Stimulated activated CD8-positive, alpha-beta memory T cell treated with anti-CD3 and anti-CD28 coated beads, Interleukin-7, amount 100 ng/mL, for 48 hours (primary cell): Measurements from ENCODE around the gene SCRG1.

Experiments
- DNase-seq, 2 donors: peaks; one replicate each; pipeline ENCODE4 v3.0.0-alpha.2; 2020; ENCODE audit warnings: low read depth in 1 of 2; ENCODE audit errors: extremely low read depth in 1 of 2

Gene SCRG1

DNA sequence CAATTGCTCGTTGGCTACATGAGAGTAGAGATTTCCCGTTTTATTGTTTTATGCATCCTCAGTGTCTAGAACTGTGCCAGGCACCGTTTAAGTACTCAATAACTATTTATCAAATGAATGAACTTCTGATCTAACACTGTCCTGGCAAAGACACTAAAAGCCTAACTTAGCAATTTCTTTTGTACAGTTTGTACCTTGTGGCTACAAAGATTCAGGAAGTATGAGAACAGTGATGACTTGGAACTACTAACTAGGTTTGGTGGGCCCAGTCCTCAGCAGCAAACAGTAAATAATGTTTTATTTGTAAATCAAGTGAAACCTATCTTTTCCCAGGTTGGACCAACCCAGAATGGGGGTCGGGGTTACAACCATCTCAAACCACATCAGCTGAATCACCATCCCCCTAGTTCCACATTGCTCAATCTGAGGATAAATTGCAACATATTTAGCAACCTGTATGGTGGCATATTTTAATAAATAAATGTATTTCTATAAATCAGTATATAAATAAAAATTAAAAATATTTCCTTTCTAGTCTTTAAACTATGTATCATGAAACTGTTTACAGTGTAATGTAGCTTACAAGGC, 12.3 kb upstream of the SCRG1 start:
- no peak for DNase-seq

DNA sequence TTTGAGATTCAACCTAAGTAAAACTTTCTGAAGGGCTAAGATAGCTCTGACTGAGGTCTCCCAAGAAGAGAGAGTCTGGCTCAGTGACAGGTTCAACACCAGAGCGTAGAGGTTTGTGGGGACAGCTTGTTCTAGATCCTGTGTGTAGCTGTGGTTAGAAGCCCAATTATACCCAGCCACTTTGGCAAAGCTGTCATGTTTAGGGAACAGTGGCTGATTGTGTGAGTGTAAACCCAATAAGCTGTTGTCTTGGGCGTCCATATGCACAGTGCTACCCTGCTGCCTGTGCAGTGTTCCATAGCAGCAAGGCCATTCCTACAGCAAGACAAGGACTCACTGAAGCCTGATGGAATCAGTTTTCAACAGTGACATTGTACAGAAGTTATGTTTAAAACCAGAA, 11.2 kb upstream of the SCRG1 start:
- no peak for DNase-seq

DNA sequence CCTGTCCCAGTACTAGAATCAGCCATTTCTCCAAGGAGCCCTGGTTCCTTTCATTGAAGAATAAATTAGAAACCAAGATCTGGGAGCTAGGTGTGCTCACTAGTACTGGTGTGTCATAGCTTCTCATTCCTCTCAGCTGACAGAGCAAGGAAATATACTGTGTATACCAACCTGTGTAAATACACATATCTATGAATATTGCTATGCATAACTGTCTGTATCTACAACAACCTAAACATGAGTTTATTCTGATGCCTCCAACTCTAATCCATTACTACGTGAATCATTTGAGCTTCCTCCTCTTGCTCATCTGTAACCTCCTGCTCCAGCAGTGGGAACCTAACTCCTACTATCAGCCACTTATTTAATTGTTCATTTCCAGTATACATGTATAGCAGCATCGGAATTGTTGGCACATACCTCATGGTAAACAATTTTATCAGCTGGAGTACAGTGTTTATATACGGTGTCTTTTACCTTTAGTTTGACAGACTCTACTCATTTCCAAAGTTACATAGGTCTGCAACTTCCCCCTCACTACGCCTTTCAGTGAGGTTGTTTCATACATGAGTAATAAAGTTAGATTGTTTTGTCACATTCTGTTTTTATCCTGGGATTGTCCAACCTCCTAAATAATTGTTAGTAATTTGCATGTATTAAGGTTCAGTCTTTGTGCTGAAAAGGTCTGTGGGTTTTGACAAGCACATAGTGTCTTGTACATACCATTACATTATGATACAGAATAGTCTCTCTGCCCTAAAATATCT, 7.1 kb upstream of the SCRG1 start:
- no peak for DNase-seq

DNA sequence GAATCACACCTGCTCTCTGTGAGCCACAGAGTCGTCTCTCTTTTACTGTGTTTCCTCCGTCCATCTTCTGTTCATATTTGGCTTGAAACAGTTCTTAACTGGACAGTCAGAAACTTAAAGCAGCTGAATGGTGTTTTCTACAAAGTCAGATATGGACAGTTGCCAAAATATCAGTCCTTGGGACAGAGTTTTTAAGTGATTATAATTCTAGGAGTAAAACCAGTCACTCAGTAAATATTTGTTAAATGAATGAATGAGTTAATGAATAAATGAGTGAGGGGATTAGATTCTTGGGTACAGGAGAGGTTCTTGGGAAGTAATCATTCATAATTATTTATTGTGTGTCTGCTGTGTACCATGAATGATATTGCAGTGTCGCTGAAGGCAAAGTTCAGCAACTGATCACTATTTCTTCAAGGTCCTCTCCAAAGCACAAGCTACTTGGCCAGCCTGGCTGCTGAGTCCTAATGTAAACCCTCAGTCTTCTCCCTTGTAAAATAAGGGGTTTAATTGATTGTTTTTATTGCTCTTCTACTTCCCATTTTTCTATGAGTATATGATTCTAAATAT, 5.5 kb upstream of the SCRG1 start:
- no peak for DNase-seq

DNA sequence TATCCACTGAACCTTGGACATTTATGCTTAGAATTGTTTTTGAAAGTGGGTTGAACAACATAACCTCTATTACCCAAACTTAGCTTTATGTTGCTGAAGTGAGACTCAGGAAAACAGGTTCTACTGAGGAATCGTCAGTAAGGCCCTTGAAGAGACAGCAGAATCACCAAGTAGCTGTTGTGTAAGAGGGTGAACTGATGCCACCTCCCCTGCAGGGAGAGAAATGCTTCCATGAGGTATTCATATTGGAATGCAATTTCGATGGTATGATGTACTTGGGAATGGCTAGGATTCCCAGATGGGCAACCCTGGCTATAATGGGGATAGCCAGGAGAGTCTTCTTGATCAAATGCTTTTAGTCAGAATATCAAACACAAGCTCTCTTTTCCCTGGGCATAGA, 4.1 kb upstream of the SCRG1 start:
- no peak for DNase-seq

DNA sequence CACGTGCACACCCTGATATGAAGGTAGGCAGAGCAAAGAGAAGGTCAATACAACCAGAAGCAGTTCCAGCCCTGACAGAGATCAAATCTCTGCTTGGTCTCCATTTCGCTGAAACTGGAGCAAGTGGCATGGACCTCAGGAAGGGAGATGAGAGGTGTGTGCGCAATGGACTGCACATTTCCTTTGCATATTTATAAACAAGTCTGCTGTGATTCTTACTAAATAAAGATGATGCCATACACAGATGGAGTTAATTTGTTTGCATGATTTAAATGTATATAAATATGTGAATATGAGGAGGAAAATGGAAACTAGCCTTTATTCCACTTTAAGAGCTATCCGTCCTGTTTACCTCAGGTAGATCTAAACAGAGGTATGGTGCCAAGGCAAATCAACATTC, 2.1 kb upstream of the SCRG1 start:
- DNase-seq, result no peak

DNA sequence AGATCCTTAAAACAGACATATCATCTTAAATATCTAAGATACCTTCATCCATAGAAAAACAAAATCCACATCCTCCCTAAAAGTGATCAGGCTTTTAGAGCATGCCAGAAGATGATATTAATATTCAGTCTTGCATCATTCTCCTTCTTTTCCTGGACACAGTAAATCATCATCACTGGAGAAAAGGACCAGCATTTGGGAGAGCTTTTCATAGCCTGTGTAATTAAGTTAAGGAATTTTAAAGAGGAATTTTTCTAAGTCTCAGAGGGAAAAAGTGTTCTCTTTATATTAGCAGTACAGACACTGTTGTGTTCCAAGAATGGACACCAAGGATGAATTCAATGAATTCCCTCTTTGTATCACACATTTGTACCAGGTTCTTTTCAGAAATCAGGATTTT, 696 bp downstream of the SCRG1 start:
- DNase-seq, result no peak

DNA sequence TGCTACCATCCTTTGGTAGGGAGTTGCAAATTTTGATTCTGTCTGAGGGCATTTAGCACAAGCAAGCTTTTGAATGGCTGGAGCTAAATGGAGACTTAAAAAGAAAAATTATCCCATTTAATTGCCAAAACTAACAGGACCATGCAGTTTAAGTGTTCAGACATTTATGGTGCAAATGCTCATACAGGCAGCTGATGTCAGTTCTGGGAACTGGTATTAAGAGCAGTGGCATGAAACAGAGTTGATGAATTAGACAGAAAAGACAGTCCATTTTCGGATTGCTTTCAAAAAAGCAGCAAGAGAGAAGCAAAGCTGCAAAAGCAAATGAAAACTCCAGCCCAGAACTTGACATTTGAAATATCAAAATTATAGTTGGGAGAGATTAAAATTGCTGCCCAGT, 1.3 kb downstream of the SCRG1 start:
- DNase-seq, result no peak

DNA sequence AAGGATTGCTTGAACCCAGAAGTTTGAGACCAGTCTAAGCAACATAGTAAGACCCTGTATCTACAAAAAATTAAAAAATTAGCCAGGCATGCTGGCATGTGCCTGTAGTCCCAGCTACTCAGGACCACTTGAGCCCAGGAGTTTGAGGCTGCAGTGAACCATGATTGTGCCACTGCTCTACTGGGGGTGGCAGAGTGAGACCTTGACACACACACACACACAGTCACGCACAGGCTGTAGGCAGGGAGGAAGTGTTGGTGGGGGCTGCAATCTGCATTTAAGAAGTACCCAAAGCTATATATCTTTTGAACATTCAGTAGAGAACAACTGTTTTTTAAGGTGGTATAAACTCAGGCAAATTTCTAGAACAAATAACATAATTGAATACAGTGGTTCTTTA, 7.2 kb downstream of the SCRG1 start:
- DNase-seq, result no peak

DNA sequence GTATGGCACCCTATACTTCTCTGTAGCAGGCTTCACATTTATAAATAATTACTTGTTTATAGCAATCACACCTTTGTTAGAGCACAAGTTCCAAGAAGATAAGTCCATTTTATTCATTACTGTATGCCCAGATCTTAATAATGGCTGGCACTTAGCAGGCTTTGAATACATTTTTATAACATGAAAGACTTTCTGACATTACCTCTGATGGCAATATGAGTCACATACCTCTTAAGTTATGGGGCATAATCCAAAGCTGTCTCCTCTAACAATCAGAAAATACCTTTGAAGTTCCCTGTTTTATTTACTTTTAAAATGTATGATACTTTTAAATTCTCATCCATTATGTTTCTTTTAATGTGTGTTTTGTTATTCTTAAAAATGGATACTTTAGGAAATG, 12.2 kb downstream of the SCRG1 start:
- DNase-seq, result no peak

DNA sequence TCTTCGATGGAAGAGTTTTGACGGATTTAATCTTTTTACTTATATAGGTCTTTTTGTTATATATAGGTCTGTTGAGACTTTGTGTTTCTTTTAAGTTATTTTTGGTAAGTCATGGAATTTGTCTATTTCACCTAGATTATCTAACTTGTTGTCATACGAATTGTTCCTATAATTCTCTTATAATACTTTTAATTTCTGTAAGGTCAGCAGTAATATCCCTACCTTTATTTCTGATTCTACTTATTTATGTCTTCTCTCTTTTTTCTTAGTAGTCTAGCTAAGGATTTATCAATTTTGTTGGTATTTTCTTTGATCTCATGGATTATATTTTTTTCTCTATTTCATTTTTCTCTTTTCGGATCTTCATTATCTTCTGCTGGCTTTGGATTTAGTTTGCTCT, 16.6 kb downstream of the SCRG1 start:
- no peak for DNase-seq

DNA sequence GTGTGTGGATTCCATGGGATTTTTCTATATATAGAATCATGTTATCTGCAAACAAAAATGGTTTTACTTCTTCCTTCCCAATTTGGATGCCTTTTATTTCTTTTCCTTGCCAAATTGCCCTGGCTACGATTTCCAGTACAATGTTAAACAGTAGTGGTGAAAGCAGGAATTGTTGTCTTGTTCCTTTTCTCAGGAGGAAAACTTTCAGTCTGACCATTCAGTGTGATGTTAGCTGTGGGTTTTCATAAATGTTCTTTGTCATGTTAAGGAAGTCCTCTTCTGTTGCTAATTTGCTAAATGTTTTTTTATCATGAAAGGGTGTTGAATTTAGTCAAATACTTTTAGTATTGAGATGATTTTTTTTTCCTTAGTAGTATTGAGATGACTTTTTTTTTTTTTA, 17.3 kb downstream of the SCRG1 start:
- DNase-seq, result no peak

DNA sequence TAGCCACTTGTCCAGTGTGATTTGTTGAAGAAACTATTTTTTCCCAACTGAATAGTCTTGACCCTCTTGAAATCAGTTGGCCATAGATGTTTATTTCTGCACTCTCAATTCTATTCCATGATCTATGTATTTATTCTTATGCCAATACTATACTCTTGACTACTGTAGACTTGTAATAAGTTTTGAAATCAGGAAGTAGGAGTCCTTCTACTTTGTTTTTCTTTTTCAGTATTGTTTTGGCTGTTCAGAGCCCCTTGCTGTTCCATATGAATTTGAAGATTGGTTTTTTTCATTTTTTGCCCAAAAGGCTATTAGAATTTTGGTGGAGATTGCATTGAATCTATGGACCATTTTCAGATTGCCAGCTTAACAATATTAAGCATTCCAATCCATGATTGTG, 17.9 kb downstream of the SCRG1 start:
- no peak for DNase-seq

DNA sequence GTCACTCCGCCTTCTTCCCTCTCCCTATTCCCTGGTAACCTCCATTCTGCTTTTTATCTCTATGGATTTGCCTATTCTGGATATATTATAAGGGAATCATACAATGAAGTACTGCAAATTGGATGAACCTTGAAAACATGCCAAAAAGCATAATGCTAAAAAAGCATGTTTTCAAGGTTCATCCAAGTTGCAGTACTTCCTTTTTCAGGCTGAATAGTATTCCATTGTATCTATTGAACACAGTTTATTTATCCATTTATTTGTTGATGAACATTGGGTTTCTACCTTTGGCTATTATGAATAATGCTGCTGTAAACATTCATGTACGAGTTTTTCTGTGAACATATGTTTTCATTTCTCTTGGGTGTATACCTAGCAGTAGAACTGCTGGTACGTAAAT, 19.0 kb downstream of the SCRG1 start:
- DNase-seq, result no peak

DNA sequence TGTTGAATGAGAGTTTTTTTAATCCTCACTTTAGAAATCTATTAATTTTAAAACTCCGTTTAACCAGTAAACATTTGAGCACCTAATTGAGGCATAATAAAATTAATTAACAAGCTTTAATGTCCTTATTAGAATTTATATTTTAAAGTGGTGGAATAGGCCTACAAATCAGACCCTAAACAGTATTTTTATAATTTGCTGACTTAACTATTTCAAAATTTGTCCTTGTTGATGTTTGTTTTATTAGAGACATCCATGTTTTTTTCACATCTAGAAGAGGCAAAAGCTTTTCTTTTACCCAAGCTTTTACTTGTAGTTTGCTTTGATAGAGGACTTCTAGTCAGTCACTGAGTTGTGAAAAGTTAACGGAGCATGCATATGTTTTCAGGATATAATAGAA, 24.3 kb downstream of the SCRG1 start:
- no peak for DNase-seq

DNA sequence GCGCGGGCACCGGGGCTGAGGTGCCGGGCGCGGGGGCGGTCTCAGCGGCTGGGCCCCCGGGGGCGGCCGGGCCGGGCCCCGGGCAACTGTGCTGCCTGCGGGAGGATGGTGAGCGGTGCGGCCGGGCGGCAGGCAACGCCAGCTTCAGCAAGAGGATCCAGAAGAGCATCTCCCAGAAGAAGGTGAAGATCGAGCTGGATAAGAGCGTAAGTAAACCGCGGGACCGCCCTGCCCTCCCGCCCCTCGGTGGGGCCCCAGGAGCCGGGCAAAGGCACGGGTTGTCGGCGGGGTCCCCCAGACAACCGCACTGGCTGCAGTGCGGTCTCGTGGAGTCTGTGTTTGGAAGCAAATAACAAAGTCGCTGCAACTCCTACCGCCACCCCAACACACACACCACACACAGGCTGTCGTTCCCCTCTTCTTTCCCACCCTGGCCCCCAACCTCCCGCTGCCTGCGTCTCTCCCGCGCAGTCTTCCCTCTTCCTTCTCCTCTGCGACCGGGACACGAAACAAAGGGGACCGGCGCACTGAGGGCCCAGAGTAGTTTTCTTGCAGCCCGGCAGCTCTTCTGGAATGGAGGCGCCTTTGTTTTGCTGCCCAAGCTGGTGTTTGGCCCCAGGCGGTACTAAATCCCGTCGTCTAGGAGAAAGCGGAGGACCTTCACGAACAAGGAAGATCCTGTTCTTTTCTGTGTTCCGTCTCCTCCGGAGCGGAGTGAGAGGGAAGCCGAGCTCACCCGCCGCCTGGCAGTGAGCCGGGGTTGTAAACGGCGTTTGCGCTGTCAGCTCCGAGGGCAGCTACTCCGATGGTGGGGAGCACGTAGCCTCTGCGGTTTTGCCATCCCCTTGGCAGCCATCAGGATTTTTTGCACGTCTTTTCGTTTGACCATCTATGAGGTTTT, 27.4 kb downstream of the SCRG1 start:
- DNase-seq, result peak; percentile 17 to 20

DNA sequence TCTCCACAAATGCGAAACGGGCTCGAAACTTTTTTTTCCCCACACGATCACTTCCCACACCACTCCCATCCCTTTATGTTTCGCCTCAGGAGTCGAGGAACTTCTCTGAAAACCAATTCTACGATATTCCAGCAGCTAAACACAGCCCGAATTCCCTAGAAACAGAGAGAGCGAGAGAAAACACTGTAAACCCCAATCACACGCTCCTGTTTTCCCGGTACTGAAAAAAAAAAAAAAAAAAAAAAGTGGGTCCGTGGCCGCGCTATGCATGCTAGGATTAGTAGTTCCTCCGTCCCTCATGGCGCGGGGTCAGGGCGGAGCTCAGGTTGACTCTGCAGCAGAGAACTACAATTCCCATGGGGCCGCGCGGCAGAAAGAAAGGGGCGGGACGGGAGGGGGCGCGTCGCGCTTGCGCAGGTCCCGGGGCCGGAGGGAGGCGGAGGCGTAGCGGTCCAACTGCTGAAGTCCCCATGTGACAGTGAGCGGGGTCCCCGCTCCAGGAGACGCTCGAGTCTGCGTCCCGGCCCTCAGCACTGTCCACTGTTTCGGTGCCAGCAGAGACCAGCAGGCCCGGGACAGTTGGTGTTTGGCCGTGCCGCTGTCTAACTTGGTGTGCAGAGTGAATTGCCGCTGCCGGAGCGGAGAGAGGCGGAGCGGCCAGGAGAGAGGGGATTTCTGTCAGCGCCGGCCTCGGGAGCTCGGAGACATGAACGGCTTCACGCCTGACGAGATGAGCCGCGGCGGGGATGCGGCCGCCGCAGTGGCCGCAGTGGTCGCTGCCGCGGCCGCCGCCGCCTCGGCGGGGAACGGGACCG, 28.2 kb downstream of the SCRG1 start, which contains the start of gene SAP30:
SAP30 (plus strand) TSS at position 478 of the 815 bp plus-strand sequence; CDS start at position 707, 229 bp downstream.
- peak; percentile 92 to 95 for DNase-seq

DNA sequence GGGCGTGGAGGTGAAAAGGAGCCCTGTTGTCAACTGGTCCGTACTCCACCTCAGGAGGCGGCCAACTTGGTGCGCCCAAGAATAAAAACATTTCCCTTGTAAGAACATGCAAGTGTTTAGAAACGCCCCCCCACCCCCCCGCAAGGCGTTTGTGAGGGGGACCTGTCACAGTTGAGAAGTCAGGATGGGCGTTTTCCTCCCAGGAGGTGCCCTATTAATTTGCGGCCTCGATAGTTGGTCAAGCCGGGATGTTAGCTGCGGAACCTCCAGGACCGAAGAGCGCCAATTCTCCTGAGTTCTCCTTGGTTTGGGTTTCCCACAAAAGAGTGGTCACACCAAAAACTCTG, 28.8 kb downstream of the SCRG1 start:
- peak; percentile 1 to 45 for DNase-seq

DNA sequence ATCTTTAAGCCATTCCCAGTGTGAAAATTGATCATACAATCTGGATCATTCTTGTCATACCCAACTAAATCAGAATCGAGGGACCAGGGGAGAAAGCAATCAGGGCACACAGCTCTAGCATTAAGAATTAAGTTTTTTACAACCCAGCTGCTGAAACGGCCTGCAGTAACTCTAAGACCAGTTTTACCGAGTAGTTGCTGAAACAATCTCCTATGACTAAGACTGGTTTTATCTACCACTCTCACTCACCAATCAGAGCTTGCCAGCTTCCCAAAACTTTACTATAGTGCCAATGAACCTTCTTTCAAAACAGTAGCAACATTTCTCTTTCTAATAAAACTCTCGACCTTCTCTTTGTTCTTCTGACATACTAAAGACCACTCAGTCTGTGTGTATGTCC, 31.0 kb downstream of the SCRG1 start:
- DNase-seq, result no peak

DNA sequence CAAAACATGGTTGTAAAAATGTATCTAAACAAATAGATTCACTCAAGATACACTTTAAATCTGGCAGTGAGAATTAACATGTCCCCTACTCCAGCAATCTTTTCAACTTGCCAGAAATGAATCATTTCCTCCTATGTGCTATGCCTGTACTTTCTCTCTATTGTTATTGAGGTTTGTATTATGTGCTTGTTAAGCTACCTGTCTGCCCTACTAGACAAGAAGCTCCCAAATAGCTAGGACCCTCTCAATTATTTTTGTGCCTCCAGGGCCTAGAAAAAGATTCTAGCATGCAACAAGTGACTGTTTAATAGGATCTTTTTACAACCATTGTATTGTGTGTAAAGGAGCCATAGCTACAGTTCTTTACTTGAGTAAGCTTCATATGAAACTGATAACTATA, 31.6 kb downstream of the SCRG1 start:
- DNase-seq, result no peak
